Kidney (tissue), 2 donors: ENCODE results near the gene TCF25. TPM values are rescaled to one million over a fixed set of nuclear protein-coding genes. Genes with fewer than 3 reads are reported as not detected.

ENCODE experiments used
- polyA plus RNA-seq: library from polyadenylated mRNA; stranded (reverse); fragments of 350-450 nt; fragmentation: Illumina TruSeq; extraction: RNeasy Lipid Tissue Mini Kit (QIAGEN cat#74804); gene quantifications from one replicate; pipeline ENCODE4 v1.2.3, GENCODE V29; 2014; ENCODE audit warnings: low read depth, low replicate concordance; ENCODE audit not compliant: insufficient read depth
- total RNA-seq: library from RNA; stranded (reverse); fragmentation: NEBNext Ultra II Directional; extraction: Animal tissue kit (Norgen Biotek cat#: 25700); gene quantifications from one replicate; pipeline ENCODE4 v1.2.1, GENCODE V29; 2021
- donor health status: DM: yes; HTN: yes; CAD: no.

TCF25 gene
- total and polyA plus RNA-seq, 2 donors from 2014 or later: 157 to 209 TPM

Other genes starting within 250 kb of the TCF25 start
- 96.1 TPM for gene CHMP1A, start 215.9 kb upstream of the TCF25 start, total RNA-seq
- gene CHMP1A, start 215.9 kb upstream of the TCF25 start, polyA plus RNA-seq: 71.3 TPM
- gene SPATA33, start 215.8 kb upstream of the TCF25 start, total RNA-seq: 16.3 TPM
- 13.4 TPM for gene SPATA33, start 215.8 kb upstream of the TCF25 start, polyA plus RNA-seq
- 118 TPM for gene CDK10, start 186.9 kb upstream of the TCF25 start, total RNA-seq
- gene CDK10, start 186.9 kb upstream of the TCF25 start, polyA plus RNA-seq: 82.6 TPM
- gene SPATA2L, start 171.9 kb upstream of the TCF25 start, total RNA-seq: 15.1 TPM
- gene SPATA2L, start 171.9 kb upstream of the TCF25 start, polyA plus RNA-seq: 12.6 TPM
- gene VPS9D1, start 152.7 kb upstream of the TCF25 start, total RNA-seq: 24.4 TPM
- 18.3 TPM for gene VPS9D1, start 152.7 kb upstream of the TCF25 start, polyA plus RNA-seq
- gene ZNF276, start 152.1 kb upstream of the TCF25 start, total RNA-seq: 35.4 TPM
- gene ZNF276, start 152.1 kb upstream of the TCF25 start, polyA plus RNA-seq: 16.4 TPM
- 8.9 TPM for gene FANCA, start 56.9 kb upstream of the TCF25 start, total RNA-seq
- 2.2 TPM for gene FANCA, start 56.9 kb upstream of the TCF25 start, polyA plus RNA-seq
- gene SPIRE2, start 45.1 kb upstream of the TCF25 start, total RNA-seq: 6.5 TPM
- gene SPIRE2, start 45.1 kb upstream of the TCF25 start, polyA plus RNA-seq: 2.9 TPM
- gene MC1R, start 45.3 kb downstream of the TCF25 start, total RNA-seq: 13.5 TPM
- 2.1 TPM for gene MC1R, start 45.3 kb downstream of the TCF25 start, polyA plus RNA-seq
- gene TUBB3, start 49.8 kb downstream of the TCF25 start, total RNA-seq: 35.0 TPM
- 3.4 TPM for gene TUBB3, start 49.8 kb downstream of the TCF25 start, polyA plus RNA-seq
- 66.2 TPM for gene DEF8, start 75.2 kb downstream of the TCF25 start, total RNA-seq
- 39.3 TPM for gene DEF8, start 75.2 kb downstream of the TCF25 start, polyA plus RNA-seq
- gene DBNDD1, start 145.9 kb downstream of the TCF25 start, total RNA-seq: 16.3 TPM
- gene DBNDD1, start 145.9 kb downstream of the TCF25 start, polyA plus RNA-seq: 15.1 TPM
- gene PRDM7, start 203.7 kb downstream of the TCF25 start, total RNA-seq: not detected
- gene PRDM7, start 203.7 kb downstream of the TCF25 start, polyA plus RNA-seq: not detected